HepG2 (cell line): ENCODE measurements around the gene VWA3B. TPM values are rescaled to one million over a fixed set of nuclear protein-coding genes. Genes with fewer than 3 reads are reported as not detected.

Source experiments
- AGO2 ChIP-seq: fragments of 200-400 bp; formaldehyde crosslinking; optimal IDR thresholded peaks from 2 replicates; pipeline ENCODE3; 2017; ENCODE audit warnings: mild to moderate bottlenecking, low read depth, low read length, moderate library complexity
- EED ChIP-seq: sonication (generic); formaldehyde crosslinking; IDR thresholded peaks from 2 replicates; pipeline ENCODE4 v1.5.0; 2020; ENCODE audit warnings: mild to moderate bottlenecking, missing genetic modification reagents
- FOXK2 ChIP-seq: fragments of 450-650 bp; IDR thresholded peaks from 2 replicates; pipeline ENCODE4 v1.6.1; 2016
- HNF4A ChIP-seq: sonication (generic); formaldehyde crosslinking; IDR thresholded peaks from 2 replicates; pipeline ENCODE4 v1.4.0; 2020; ENCODE audit warnings: missing genetic modification reagents
- HNF4G ChIP-seq, 2 experiments: sonication (generic) in 1 of 2; formaldehyde crosslinking in 1 of 2; IDR thresholded peaks; 2 replicates each; pipeline versions ENCODE4 v1.4.0 to v1.6.1; 2011 to 2020; ENCODE audit warnings: borderline replicate concordance in 2 of 2, low read depth in 2 of 2, mild to moderate bottlenecking in 2 of 2, low read length in 1 of 2, missing genetic modification reagents in 1 of 2, moderate library complexity in 1 of 2
- MIER3 ChIP-seq: IDR thresholded peaks from 2 replicates; pipeline ENCODE4 v1.6.1; 2016; ENCODE audit warnings: missing compliant biosample characterization, borderline replicate concordance
- PITX1 ChIP-seq: sonication (generic); formaldehyde crosslinking; IDR thresholded peaks from 2 replicates; pipeline ENCODE4 v1.5.1; 2020; ENCODE audit warnings: mild to moderate bottlenecking, missing genetic modification reagents
- ZNF335 ChIP-seq: sonication (generic); formaldehyde crosslinking; IDR thresholded peaks from 2 replicates; pipeline ENCODE4 v1.4.0; 2020; ENCODE audit warnings: missing genetic modification reagents
- ZNF550 ChIP-seq: sonication (generic); formaldehyde crosslinking; IDR thresholded peaks from 2 replicates; pipeline ENCODE4 v1.4.0; 2020; ENCODE audit warnings: mild to moderate bottlenecking, missing genetic modification reagents, borderline replicate concordance
- ZNF570 ChIP-seq: sonication (generic); formaldehyde crosslinking; IDR thresholded peaks from 2 replicates; pipeline ENCODE4 v1.4.0; 2020; ENCODE audit warnings: mild to moderate bottlenecking, missing genetic modification reagents, borderline replicate concordance
- ZNF577 ChIP-seq: sonication (generic); formaldehyde crosslinking; IDR thresholded peaks from 2 replicates; pipeline ENCODE4 v1.4.0; 2020; ENCODE audit warnings: mild to moderate bottlenecking, low read depth, missing genetic modification reagents, borderline replicate concordance
- ZNF616 ChIP-seq: sonication (generic); formaldehyde crosslinking; IDR thresholded peaks from 2 replicates; pipeline ENCODE4 v1.5.0; 2020; ENCODE audit warnings: low read depth, mild to moderate bottlenecking, missing genetic modification reagents
- ZNF777 ChIP-seq: sonication (generic); formaldehyde crosslinking; IDR thresholded peaks from 2 replicates; pipeline ENCODE4 v1.4.0; 2020; ENCODE audit warnings: missing genetic modification reagents
- polyA plus RNA-seq, 8 experiments: library from polyadenylated mRNA; depleted of rRNA in 3 of 8; stranded (reverse) in 7 of 8; unstranded in 1 of 8; fragments of >200 nt; fragmentation: Illumina TruSeq in 4 of 8; extraction: Trizol in 4 of 8; gene quantifications; 2 replicates each; pipeline versions ENCODE4 v1.2.1 to v1.2.3, GENCODE V29; 2011 to 2016; ENCODE audit warnings: low read depth in 4 of 8, missing spikeins in 1 of 8, mixed read lengths in 1 of 8; ENCODE audit not compliant: insufficient read depth in 1 of 8
- total RNA-seq, 5 experiments: library from RNA; depleted of rRNA; stranded (reverse); fragments of >200 nt; fragmentation: Illumina TruSeq; extraction: Trizol; gene quantifications; 2 replicates each; pipeline ENCODE4 v1.2.3, GENCODE V29; 2016; ENCODE audit warnings: low read depth in 1 of 5
- TF ChIP-seq, protein P1 (sequence below): IDR thresholded peaks from 2 replicates; pipeline ENCODE4 v1.6.1; 2016; ENCODE audit warnings: missing biosample characterization, missing genetic modification reagents, low read depth
- TF ChIP-seq, protein P2 (sequence below): IDR thresholded peaks from 2 replicates; pipeline ENCODE4 v1.6.1; 2016

VWA3B gene
- total and polyA plus RNA-seq, 2 of the 13 experiments (the other 11 are each of a cell fraction or from before 2014, with no cell fraction given) = not detected

DNA sequence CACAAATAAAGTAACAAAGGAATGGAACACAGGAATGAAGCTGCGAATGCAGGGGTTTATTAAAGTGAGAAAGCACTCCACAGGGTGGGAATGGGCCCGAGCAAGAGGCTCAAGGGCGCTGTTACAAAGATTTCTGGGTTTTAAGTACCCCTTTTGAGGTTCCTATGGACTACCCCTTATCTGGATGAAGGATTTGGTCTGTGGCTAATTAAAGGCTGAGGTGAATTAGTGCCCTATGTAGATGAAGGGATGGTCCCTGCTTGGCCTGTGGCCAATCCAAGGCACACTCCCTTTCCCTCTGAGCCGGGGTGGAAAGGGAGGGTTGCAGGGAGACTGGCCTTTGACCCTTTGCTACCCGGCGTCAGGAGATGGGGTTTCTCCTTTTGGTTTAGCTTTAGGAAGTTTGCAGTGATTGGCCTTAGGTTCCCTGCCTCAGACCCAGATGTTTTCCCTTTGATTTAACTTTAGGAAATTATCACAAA lies 211.8 kb downstream of the VWA3B start (continued):
- TF ChIP-seq, protein P1, sequence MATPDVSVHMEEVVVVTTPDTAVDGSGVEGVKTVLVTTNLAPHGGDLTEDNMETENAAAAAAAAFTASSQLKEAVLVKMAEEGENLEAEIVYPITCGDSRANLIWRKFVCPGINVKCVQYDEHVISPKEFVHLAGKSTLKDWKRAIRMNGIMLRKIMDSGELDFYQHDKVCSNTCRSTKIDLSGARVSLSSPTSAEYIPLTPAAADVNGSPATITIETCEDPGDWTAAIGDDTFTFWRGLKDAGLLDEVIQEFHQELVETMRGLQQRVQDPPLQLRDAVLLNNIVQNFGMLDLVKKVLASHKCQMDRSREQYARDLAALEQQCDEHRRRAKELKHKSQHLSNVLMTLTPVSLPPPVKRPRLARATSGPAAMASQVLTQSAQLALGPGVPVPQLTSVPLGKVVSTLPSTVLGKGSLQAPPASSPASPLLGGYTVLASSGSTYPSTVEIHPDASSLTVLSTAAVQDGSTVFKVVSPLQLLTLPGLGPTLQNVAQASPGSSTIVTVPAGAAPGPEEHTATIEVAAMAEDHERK (CRISPR knock-in tag) = no peak
- TF ChIP-seq MIER3 (CRISPR knock-in tag) (no peak), HNF4A (CRISPR knock-in tag) (no peak), ZNF550 (no peak), FOXK2 (no peak), ZNF777 (CRISPR knock-in tag) (no peak), PITX1 (CRISPR knock-in tag) (no peak), ZNF616 (CRISPR knock-in tag) (no peak), ZNF570 (CRISPR knock-in tag) (no peak), EED (no peak), HNF4G (IDR thresholded peaks at IDR 0.05; ENCODE audit: borderline replicate concordance, low read depth, low read length) (no peak), HNF4G (CRISPR knock-in tag; IDR thresholded peaks at IDR 0.05; ENCODE audit: borderline replicate concordance, low read depth) (no peak), AGO2 (no peak), ZNF335 (no peak), ZNF577 (CRISPR knock-in tag) (no peak)
- TF ChIP-seq, protein P2, sequence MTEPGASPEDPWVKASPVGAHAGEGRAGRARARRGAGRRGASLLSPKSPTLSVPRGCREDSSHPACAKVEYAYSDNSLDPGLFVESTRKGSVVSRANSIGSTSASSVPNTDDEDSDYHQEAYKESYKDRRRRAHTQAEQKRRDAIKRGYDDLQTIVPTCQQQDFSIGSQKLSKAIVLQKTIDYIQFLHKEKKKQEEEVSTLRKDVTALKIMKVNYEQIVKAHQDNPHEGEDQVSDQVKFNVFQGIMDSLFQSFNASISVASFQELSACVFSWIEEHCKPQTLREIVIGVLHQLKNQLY (CRISPR knock-in tag) = no peak
- TF ChIP-seq, all 625 proteins: peak for 0
